DOHH2 (cell line): ENCODE data around the gene ADGRB3.

Experiments
- H3F3A ChIP-seq: fragments of 200-600 bp; sonication (generic), shearing (Covaris generic); 2 replicates; pipeline ENCODE4 v1.6.0; 2016; ENCODE audit warnings: antibody characterized with exemption, mild to moderate bottlenecking; ENCODE audit not compliant: control insufficient read depth, insufficient read depth
- H3K27ac ChIP-seq: fragments of 200-600 bp; sonication (generic); 2 replicates; pipeline ENCODE4 v1.5.1; 2014; ENCODE audit warnings: low read depth, mild to moderate bottlenecking, low read length, moderate library complexity
- H3K27me3 ChIP-seq: fragments of 200-600 bp; sonication (generic); 2 replicates; pipeline ENCODE4 v1.6.1; 2014; ENCODE audit warnings: mild to moderate bottlenecking, low read length, mixed read lengths; ENCODE audit not compliant: control insufficient read depth
- H3K36me3 ChIP-seq: fragments of 200-600 bp; sonication (generic); 2 replicates; pipeline ENCODE4 v1.6.1; 2014; ENCODE audit warnings: mild to moderate bottlenecking, low read length, moderate library complexity, mixed read lengths; ENCODE audit not compliant: control insufficient read depth
- H3K4me1 ChIP-seq: fragments of 200-600 bp; sonication (generic); 2 replicates; pipeline ENCODE4 v1.6.1; 2014; ENCODE audit warnings: mild to moderate bottlenecking, low read length, mixed read lengths; ENCODE audit not compliant: control insufficient read depth
- H3K4me2 ChIP-seq: fragments of 200-600 bp; sonication (generic); 2 replicates; pipeline ENCODE4 v1.6.0; 2014; ENCODE audit warnings: mild to moderate bottlenecking, low read length, moderate library complexity
- H3K4me3 ChIP-seq: fragments of 200-600 bp; sonication (generic); 2 replicates; pipeline ENCODE4 v1.5.1; 2014; ENCODE audit warnings: mild to moderate bottlenecking, low read length, mixed read lengths
- H3K79me2 ChIP-seq: fragments of 200-600 bp; sonication (generic); 2 replicates; pipeline ENCODE4 v1.6.1; 2014; ENCODE audit warnings: mild to moderate bottlenecking, low read length, mixed read lengths; ENCODE audit not compliant: control insufficient read depth
- H3K9me2 ChIP-seq: fragments of 200-600 bp; sonication (generic); replicated peaks from 2 replicates; pipeline ENCODE4 v1.6.1; 2014; ENCODE audit warnings: mild to moderate bottlenecking, low read length, mixed read lengths; ENCODE audit not compliant: control insufficient read depth
- H3K9me3 ChIP-seq: fragments of 200-600 bp; sonication (generic); 2 replicates; pipeline ENCODE4 v1.6.1; 2014; ENCODE audit warnings: antibody characterized with exemption, low read length, mixed read lengths; ENCODE audit not compliant: control insufficient read depth, insufficient read depth
- H4K20me1 ChIP-seq: fragments of 200-600 bp; sonication (generic); 2 replicates; pipeline ENCODE4 v1.6.0; 2014; ENCODE audit warnings: low read depth, mild to moderate bottlenecking, antibody characterized with exemption, low read length, moderate library complexity; ENCODE audit not compliant: control insufficient read depth, insufficient read depth
- EZH2phosphoT487 ChIP-seq: fragments of 200-600 bp; sonication (generic); IDR thresholded peaks from 2 replicates; pipeline ENCODE4 v1.6.1; 2017; ENCODE audit warnings: borderline replicate concordance, mild to moderate bottlenecking, antibody characterized with exemption, low read length, moderate library complexity, mixed read lengths
- TF ChIP-seq, protein P1 (sequence below): fragments of 200-600 bp; sonication (generic); IDR thresholded peaks from one replicate; pipeline ENCODE4 v1.5.1; 2014; ENCODE audit warnings: antibody characterized with exemption, mild to moderate bottlenecking, low read depth, low read length; ENCODE audit not compliant: poor library complexity, severe bottlenecking

Gene ADGRB3

DNA sequence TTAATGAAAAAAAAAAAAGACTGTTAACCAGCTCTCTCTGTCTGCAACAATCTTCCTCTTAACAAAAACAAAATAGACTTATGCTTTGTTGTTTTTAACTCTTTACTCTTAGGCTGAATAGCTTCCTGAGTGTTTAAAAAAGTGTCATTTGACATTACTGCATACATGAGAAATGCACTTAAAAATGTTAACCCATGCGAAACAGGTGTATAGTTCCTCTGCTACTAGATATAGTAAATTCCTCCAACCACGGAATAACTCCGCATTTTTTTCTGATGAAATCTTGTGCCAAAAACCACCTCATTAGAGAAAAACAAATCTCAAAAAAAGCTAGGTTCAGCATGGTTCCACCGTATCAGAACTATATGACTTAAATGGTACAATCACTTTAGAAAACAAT is 426.0 kb downstream of the ADGRB3 start:
- no peaks in the 10 kb centered on the region for H3K4me1 ChIP-seq
- no peaks in the 10 kb centered on the region for H4K20me1 ChIP-seq
- no peak overlapping the region for H3K4me3 ChIP-seq
- no peaks in the 10 kb centered on the region for H3K9me3 ChIP-seq
- no peak for TF ChIP-seq EZH2phosphoT487
- TF ChIP-seq, protein P1, sequence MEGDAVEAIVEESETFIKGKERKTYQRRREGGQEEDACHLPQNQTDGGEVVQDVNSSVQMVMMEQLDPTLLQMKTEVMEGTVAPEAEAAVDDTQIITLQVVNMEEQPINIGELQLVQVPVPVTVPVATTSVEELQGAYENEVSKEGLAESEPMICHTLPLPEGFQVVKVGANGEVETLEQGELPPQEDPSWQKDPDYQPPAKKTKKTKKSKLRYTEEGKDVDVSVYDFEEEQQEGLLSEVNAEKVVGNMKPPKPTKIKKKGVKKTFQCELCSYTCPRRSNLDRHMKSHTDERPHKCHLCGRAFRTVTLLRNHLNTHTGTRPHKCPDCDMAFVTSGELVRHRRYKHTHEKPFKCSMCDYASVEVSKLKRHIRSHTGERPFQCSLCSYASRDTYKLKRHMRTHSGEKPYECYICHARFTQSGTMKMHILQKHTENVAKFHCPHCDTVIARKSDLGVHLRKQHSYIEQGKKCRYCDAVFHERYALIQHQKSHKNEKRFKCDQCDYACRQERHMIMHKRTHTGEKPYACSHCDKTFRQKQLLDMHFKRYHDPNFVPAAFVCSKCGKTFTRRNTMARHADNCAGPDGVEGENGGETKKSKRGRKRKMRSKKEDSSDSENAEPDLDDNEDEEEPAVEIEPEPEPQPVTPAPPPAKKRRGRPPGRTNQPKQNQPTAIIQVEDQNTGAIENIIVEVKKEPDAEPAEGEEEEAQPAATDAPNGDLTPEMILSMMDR: no peak
- no peaks in the 10 kb centered on the region for H3F3A ChIP-seq
- no peaks in the 10 kb centered on the region for H3K36me3 ChIP-seq
- no peak overlapping the region for H3K4me2 ChIP-seq
- no peak overlapping the region for H3K27ac ChIP-seq
- H3K79me2 ChIP-seq: no peaks in the 10 kb centered on the region
- no peaks in the 10 kb centered on the region for H3K27me3 ChIP-seq
- H3K9me2 ChIP-seq: no peaks in the 10 kb centered on the region

DNA sequence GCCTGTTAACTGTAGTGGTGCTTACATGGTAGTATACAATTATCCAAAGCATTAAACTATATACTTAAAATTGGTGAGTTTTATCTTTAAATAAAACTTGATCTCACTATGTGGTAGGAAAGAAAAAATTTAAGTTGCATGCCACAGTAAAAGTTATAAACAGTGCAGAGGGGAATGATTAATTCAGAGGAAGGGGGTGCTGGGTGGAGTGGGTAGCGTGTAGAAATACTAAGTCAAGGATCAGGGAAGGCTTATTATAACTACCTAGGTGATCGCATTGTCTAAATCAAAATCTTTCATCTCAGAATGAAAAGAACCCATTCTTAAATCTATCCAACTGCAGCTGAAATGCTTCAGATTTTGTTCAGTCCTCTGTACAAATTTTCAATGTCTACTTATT is 428.3 kb downstream of the ADGRB3 start:
- no peaks in the 10 kb centered on the region for H3K4me1 ChIP-seq
- no peaks in the 10 kb centered on the region for H3F3A ChIP-seq
- TF ChIP-seq EZH2phosphoT487: no peak
- TF ChIP-seq, protein P1: no peak
- H3K4me3 ChIP-seq: no peak overlapping the region
- H3K9me3 ChIP-seq: no peaks in the 10 kb centered on the region
- no peaks in the 10 kb centered on the region for H3K36me3 ChIP-seq
- H3K9me2 ChIP-seq: no peaks in the 10 kb centered on the region
- H4K20me1 ChIP-seq: no peaks in the 10 kb centered on the region
- no peaks in the 10 kb centered on the region for H3K27me3 ChIP-seq
- no peaks in the 10 kb centered on the region for H3K79me2 ChIP-seq
- no peak overlapping the region for H3K27ac ChIP-seq
- no peak overlapping the region for H3K4me2 ChIP-seq

DNA sequence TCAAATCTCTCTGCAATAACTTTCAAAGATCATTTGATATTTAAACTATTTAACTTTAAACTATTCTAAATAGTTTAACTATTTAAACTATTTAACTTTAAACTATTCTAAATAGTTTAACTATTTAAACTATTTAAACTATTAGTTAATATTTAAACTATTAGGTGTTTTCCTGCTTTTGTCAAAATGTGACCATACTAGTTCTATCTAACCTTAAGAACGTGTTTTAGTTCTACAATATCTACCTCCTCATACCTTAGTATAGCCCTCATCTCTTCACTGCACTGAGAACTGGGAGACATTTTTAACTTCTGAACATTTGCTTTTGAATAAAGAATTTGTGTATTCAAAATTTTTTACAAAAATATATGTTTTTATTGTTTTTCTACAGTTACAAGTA is 429.1 kb downstream of the ADGRB3 start:
- no peaks in the 10 kb centered on the region for H3K4me1 ChIP-seq
- H3K27ac ChIP-seq: no peak overlapping the region
- H4K20me1 ChIP-seq: no peaks in the 10 kb centered on the region
- H3K36me3 ChIP-seq: no peaks in the 10 kb centered on the region
- no peaks in the 10 kb centered on the region for H3K9me3 ChIP-seq
- TF ChIP-seq, protein P1: no peak
- TF ChIP-seq EZH2phosphoT487: no peak
- no peak overlapping the region for H3K4me3 ChIP-seq
- H3K9me2 ChIP-seq: no peaks in the 10 kb centered on the region
- H3K79me2 ChIP-seq: no peaks in the 10 kb centered on the region
- H3F3A ChIP-seq: no peaks in the 10 kb centered on the region
- no peaks in the 10 kb centered on the region for H3K27me3 ChIP-seq
- no peak overlapping the region for H3K4me2 ChIP-seq

DNA sequence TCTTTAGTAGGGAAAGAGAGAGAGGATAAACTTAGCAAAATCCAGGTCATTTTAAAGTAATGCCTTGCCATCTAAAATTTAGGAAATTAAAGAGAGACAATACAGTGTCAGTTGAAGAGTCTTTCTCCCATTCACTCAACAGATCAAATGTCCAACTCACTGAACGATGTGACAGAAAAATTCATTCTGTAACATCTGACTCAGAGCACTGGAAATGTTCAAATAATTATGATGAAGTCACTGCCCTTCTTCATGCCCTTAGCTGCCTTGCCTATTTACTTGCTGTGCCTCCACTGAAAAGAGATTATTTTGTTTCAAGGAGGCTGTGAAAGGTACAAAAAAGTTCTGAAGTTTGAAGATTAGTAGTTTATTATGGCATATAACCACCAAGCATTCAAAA is 434.8 kb downstream of the ADGRB3 start:
- H3F3A ChIP-seq: no peaks in the 10 kb centered on the region
- TF ChIP-seq, protein P1: no peak
- no peak for TF ChIP-seq EZH2phosphoT487
- no peaks in the 10 kb centered on the region for H4K20me1 ChIP-seq
- no peak overlapping the region for H3K27ac ChIP-seq
- no peaks in the 10 kb centered on the region for H3K27me3 ChIP-seq
- H3K9me2 ChIP-seq: no peaks in the 10 kb centered on the region
- H3K4me3 ChIP-seq: no peak overlapping the region
- no peaks in the 10 kb centered on the region for H3K4me1 ChIP-seq
- no peaks in the 10 kb centered on the region for H3K79me2 ChIP-seq
- no peak overlapping the region for H3K4me2 ChIP-seq
- no peaks in the 10 kb centered on the region for H3K9me3 ChIP-seq
- H3K36me3 ChIP-seq: no peaks in the 10 kb centered on the region
